Panc1 (cell line): ENCODE measurements around the gene ACTR8. TPM values are rescaled to one million over a fixed set of nuclear protein-coding genes. Genes with fewer than 3 reads are reported as not detected.
"Not testable (repeated sequence)": the region's sequence is repeated elsewhere in the genome, so short reads cannot be mapped to it uniquely, and the experiment has no call there.

Source experiments
- ATAC-seq: fragments of 200-7000 bp; cut with Tn5 transposase; 2 replicates; pipeline ENCODE4 v1.9.1; 2020; ENCODE audit warnings: mild to moderate bottlenecking, moderate library complexity
- Bru-seq: library from RNA; stranded (reverse); fragments of 400-500 nt; gene quantifications from one replicate; lab custom pipeline; 2021; lab: Mats Ljungman, UMichigan
- BruChase-seq, 2 experiments: library from RNA; stranded (reverse); fragments of 400-500 nt; gene quantifications; one replicate each; lab custom pipeline; 2021; lab: Mats Ljungman, UMichigan
- BruUV-seq: library from RNA; stranded (reverse); fragments of 400-500 nt; replicated peaks from 2 replicates; lab custom pipeline; 2021; lab: Mats Ljungman, UMichigan
- CTCF ChIA-PET: fragments of 300-600 bp; sonication (Branson Sonifier 250); formaldehyde crosslinking; loops from one replicate; lab custom pipeline; 2022; ENCODE audit warnings: antibody characterized with exemption; lab: Charles Lee
- POLR2A ChIA-PET: fragments of 300-600 bp; sonication (Branson Sonifier 250); formaldehyde crosslinking; loops from one replicate; lab custom pipeline; 2022; ENCODE audit warnings: antibody characterized with exemption; lab: Charles Lee
- DNase-seq: peaks from one replicate; pipeline ENCODE4 v3.0.0-alpha.2; 2010; ENCODE audit warnings: low read depth, low spot score
- H3K27ac ChIP-seq: 2 replicates; pipeline ENCODE4 v1.5.1; 2011; ENCODE audit warnings: mild to moderate bottlenecking, low read length, inconsistent platforms
- H3K27me3 ChIP-seq: fragments of 200-500 bp; sonication (Bioruptor generic); 2 replicates; pipeline ENCODE4 v1.6.0; 2014; ENCODE audit warnings: low read length, inconsistent platforms; ENCODE audit not compliant: control insufficient read depth, insufficient read depth
- H3K36me3 ChIP-seq: fragments of 200-500 bp; sonication (Bioruptor generic); 2 replicates; pipeline ENCODE4 v1.5.1; 2014; ENCODE audit warnings: inconsistent platforms, mild to moderate bottlenecking, low read length, moderate library complexity; ENCODE audit not compliant: control insufficient read depth, insufficient read depth
- H3K4me1 ChIP-seq: 2 replicates; pipeline ENCODE4 v1.5.1; 2011; ENCODE audit warnings: inconsistent platforms, mild to moderate bottlenecking, low read length, moderate library complexity; ENCODE audit not compliant: control insufficient read depth, insufficient read depth
- H3K4me3 ChIP-seq, 2 experiments: 2 replicates each; pipeline ENCODE4 v1.5.1; 2011 to 2012; ENCODE audit warnings: low read depth in 2 of 2, low read length in 2 of 2, mild to moderate bottlenecking in 2 of 2, inconsistent platforms in 1 of 2, moderate library complexity in 1 of 2
- H3K9me3 ChIP-seq: fragments of 200-500 bp; sonication (Bioruptor generic); 2 replicates; pipeline ENCODE4 v1.5.1; 2014; ENCODE audit warnings: low read depth, mild to moderate bottlenecking, inconsistent platforms, low read length, moderate library complexity; ENCODE audit not compliant: control insufficient read depth, insufficient read depth
- CTCF ChIP-seq: fragments of 450-650 bp; IDR thresholded peaks from 2 replicates; pipeline ENCODE4 v1.5.1; 2017; ENCODE audit warnings: mild to moderate bottlenecking
- POLR2AphosphoS5 ChIP-seq: IDR thresholded peaks from 2 replicates; pipeline ENCODE4 v1.6.1; 2012; ENCODE audit warnings: mild to moderate bottlenecking, low read depth, low read length, moderate library complexity
- REST ChIP-seq, 2 experiments: IDR thresholded peaks; 2 replicates each; pipeline ENCODE4 v1.6.1; 2011 to 2012; ENCODE audit warnings: low read depth in 2 of 2, control low read depth in 1 of 2, low read length in 1 of 2, mild to moderate bottlenecking in 1 of 2, moderate library complexity in 1 of 2; ENCODE audit not compliant: insufficient read depth in 1 of 2
- TCF7L2 ChIP-seq: IDR thresholded peaks from 2 replicates; pipeline ENCODE4 v1.6.1; 2011; ENCODE audit warnings: mild to moderate bottlenecking, low read depth, low read length, inconsistent platforms
- in situ Hi-C: cut with HindIII; loops from 2 replicates; pipeline ENCODE4 v1.10.0; 2016; ENCODE audit warnings: low sequenced_read_pairs, low pct_unique_long_range_greater_than_20kb
- intact Hi-C: fragments of 100-400 bp; cut with micrococcal nuclease; formaldehyde crosslinking; loops from one replicate; pipeline ENCODE4 v1.10.0; 2022; ENCODE audit not compliant: unreplicated experiment
- long read RNA-seq: library from polyadenylated mRNA; unstranded; transcript quantifications from one replicate; pipeline ENCODE4 v2.0.0, GENCODE V29; 2021; ENCODE audit not compliant: unreplicated experiment
- polyA plus RNA-seq: library from polyadenylated mRNA; unstranded; fragments of >200 nt; gene quantifications from one replicate; pipeline ENCODE4 v1.2.1, GENCODE V29; 2012; ENCODE audit warnings: missing spikeins; ENCODE audit not compliant: insufficient read length
- total RNA-seq: library from RNA; stranded (reverse); gene quantifications from one replicate; pipeline ENCODE4 v1.2.1, GENCODE V29; 2021; ENCODE audit not compliant: unreplicated experiment

Gene ACTR8
- total RNA-seq: 26.2 TPM
- polyA plus RNA-seq: 20.2 TPM
- Bru-seq, nascent RNA: percentile 71 among the genes with signal in this experiment
- percentile 78 among the genes with signal in this experiment for BruChase-seq, experiment 1, labeled RNA remaining after a 2-hour chase
- percentile 80 among the genes with signal in this experiment for BruChase-seq, experiment 2, labeled RNA remaining after a 6-hour chase
- long read RNA-seq, transcript ACTR8-201 (13 exons, 3,629 nt): major isoform, 25 of 43 reads
- long read RNA-seq, partial matches to known transcripts: 5 of 43 reads
- long read RNA-seq, other reads (novel, unspliced or antisense): 13 of 43 reads

GRCh38 chr3:53881691-53882593 lies at the start of gene ACTR8:
TSS of gene ACTR8 (minus strand) at chr3:53882152. CDS start at chr3:53882101, 51 bp downstream.
- TSS peak; percentile 72 for BruUV-seq
- CTCF ChIA-PET: no interaction called here
- Histone ChIP-seq H3K27ac (peak within 1 kb of the TSS; percentile 86), H3K36me3 (peaks cover 22% of the 10 kb centered on the region), H3K9me3 (no peaks in the 10 kb centered on the region), H3K4me1 (peaks cover 4% of the 10 kb centered on the region; the same call in 1 of the 2 replicates), H3K4me3 (peak within 1 kb of the TSS; percentile 81 to 85), H3K27me3 (no peaks in the 10 kb centered on the region)
- DNase-seq (no peak), ATAC-seq (peak; percentile 99)
- POLR2A ChIA-PET: no interaction called here
- intact Hi-C loops (no loop called here), in situ Hi-C loops (no loop called here)
- no peak for TF ChIP-seq REST (IDR thresholded peaks at IDR 0.05; ENCODE audit: insufficient read depth in 1 of 2, low read depth in 2 of 2, low read length in 1 of 2)
- peak; percentile 72 for TF ChIP-seq POLR2AphosphoS5

- H3K27ac ChIP-seq, ATAC-seq, DNase-seq, H3K9me3 ChIP-seq, CTCF ChIA-PET, in situ Hi-C loops, H3K4me1 ChIP-seq, intact Hi-C loops, H3K27me3 ChIP-seq, H3K36me3 ChIP-seq, BruUV-seq, POLR2A ChIA-PET, H3K4me3 ChIP-seq: not testable (repeated sequence)
Measured at GRCh38 chr3:53927208-53927872, 45.4 kb upstream of the ACTR8 start.

- Histone ChIP-seq H3K36me3 (no peaks in the 10 kb centered on the region), H3K27me3 (no peaks in the 10 kb centered on the region), H3K9me3 (no peaks in the 10 kb centered on the region), H3K4me3 (no peak overlapping the region), H3K4me1 (no peaks in the 10 kb centered on the region), H3K27ac (no peak overlapping the region)
- DNase-seq (no peak), ATAC-seq (0 out of 2 replicates have a peak, but pooled peaks have one; percentile 60)
- TF ChIP-seq TCF7L2 (no peak), POLR2AphosphoS5 (no peak), CTCF (peak; percentile 36; the same call in 1 of the 2 replicates)
- BruUV-seq: no TSS peak
- in situ Hi-C loops (no loop called here), intact Hi-C loops (no loop called here)
- ChIA-PET CTCF (no interaction called here), POLR2A (no interaction called here)
Measured at GRCh38 chr3:53921296-53921695, 39.3 kb upstream of the ACTR8 start.
